Mesodermal cell (in vitro differentiated cells): ENCODE measurements around the gene CCK.

Experiments
- H3K27ac ChIP-seq: 2 replicates; pipeline ENCODE4 v1.7.0; 2013; ENCODE audit warnings: mild to moderate bottlenecking, low read depth, low read length, moderate library complexity; ENCODE audit not compliant: severe bottlenecking
- H3K36me3 ChIP-seq: 2 replicates; pipeline ENCODE4 v1.7.1; 2013; ENCODE audit warnings: mild to moderate bottlenecking, low read length, moderate library complexity; ENCODE audit not compliant: control insufficient read depth, insufficient read depth
- H3K4me1 ChIP-seq: one replicate; pipeline ENCODE4 v1.7.1; 2013; ENCODE audit warnings: mild to moderate bottlenecking, low read length; ENCODE audit not compliant: insufficient read depth, control insufficient read depth, poor library complexity, severe bottlenecking
- H3K4me3 ChIP-seq: 2 replicates; pipeline ENCODE4 v1.7.0; 2013; ENCODE audit warnings: low read length, control low read depth, mild to moderate bottlenecking; ENCODE audit not compliant: insufficient read depth, poor library complexity, severe bottlenecking; ENCODE audit errors: extremely low read depth
- H3K9me3 ChIP-seq: 2 replicates; pipeline ENCODE4 v1.7.1; 2013; ENCODE audit warnings: mild to moderate bottlenecking, low read length, moderate library complexity; ENCODE audit not compliant: control insufficient read depth
- WGBS, 2 experiments: methylation state at CpG; one replicate each; pipeline ENCODE4 v1.1.5; 2013; ENCODE audit warnings: missing lambda C conversion rate in 2 of 2; ENCODE audit not compliant: insufficient coverage in 2 of 2; 5-methylcytosine and 5-hydroxymethylcytosine counted together

Gene CCK

GRCh38 chr3:42209917-42210316, 56.1 kb downstream of the CCK start:
- H3K9me3 ChIP-seq = no peaks in the 10 kb centered on the region
- H3K36me3 ChIP-seq = peaks cover 70% of the 10 kb centered on the region

More at GRCh38 chr3:42209917-42210316, 56.1 kb downstream of the CCK start:
- WGBS, 2 experiments = 93 to 100% methylated on average over 2 to 3 of the region's 12 CpGs
- Histone ChIP-seq H3K4me3 (no peak overlapping the region), H3K4me1 (peaks cover 34% of the 10 kb centered on the region), H3K27ac (no peak overlapping the region)
